HT1080 (cell line): ENCODE data around the gene C4orf50. TPM values are rescaled to one million over a fixed set of nuclear protein-coding genes. Genes with fewer than 3 reads are reported as not detected.
"Not testable (repeated sequence)": the region's sequence is repeated elsewhere in the genome, so short reads cannot be mapped to it uniquely, and the experiment has no call there.

Experiments
- DNase-seq: peaks from one replicate; pipeline ENCODE4 v3.0.0-alpha.2; 2015; ENCODE audit warnings: low read depth
- total RNA-seq: library from RNA; depleted of rRNA; stranded (reverse); fragments of >200 nt; shearing (Covaris generic); gene quantifications from 2 replicates; pipeline ENCODE4 v1.2.3, GENCODE V29; 2014

The C4orf50 gene
- total RNA-seq, 1 experiment from 2014 or later: not detected

DNA sequence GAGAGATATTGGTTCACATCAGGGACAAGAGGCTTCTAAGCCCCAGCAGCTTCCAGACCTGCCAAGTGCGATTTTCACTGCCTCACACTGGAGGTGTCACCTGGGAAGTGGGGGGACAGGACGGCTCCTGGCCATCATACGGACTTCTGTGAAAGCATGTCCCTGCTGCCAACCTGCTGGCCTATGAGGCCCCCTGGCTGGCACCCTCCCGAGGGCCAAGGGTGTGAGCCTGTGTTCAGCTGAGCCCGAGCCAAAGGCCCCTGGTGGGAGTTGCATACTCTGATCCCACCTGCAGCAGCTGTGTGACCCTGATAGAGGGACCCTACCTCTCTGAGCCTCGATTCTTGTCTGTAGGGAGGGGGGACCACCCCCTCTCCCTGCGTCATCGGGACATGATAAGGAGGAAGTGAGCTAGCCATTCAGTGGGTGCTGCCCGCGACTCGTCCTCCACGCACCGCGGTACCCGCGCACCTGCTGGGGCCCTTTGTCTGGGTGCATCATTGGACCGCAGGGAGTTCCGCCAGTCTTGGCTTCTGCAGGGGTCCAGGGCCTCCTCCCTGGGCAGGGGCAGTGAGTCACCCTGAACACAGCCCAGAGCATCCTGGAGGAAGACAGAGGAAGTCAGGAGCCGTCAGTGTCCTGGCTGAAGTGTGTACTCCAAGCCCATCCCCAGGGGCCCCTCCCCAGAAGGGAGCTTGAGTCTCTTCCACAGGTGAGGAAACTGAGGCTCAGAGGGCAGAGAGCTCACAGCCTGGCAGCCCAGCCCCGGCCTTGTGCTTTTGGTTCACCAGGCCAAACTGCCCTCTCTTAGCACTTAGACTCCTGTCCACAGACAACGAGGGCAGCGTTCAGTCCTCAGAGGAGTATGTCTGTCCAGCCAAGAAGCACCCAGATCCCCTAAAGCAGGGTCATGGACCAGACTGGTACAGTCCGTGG lies 24.1 kb downstream of the C4orf50 start:
- peak; percentile 48 for DNase-seq

DNA sequence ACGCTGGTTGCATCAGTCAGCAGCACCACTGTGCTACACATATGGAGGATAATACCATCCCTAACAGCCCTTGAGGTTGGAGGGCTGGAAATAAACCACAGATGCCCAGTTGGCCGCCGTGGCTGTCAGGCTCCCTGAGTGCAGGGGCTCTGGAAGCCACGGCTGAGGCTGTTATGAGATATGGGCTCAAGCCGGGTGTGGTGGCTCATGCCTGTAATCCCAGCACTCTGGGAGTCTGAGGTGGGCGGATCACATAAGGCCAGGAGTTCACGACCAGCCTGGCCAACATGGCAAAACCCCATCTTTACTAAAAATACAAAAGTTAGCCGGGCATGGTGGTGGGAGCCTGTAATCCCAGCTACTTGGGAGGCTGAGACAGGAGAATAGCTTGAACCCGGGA lies 24.9 kb downstream of the C4orf50 start:
- not testable (repeated sequence) for DNase-seq

DNA sequence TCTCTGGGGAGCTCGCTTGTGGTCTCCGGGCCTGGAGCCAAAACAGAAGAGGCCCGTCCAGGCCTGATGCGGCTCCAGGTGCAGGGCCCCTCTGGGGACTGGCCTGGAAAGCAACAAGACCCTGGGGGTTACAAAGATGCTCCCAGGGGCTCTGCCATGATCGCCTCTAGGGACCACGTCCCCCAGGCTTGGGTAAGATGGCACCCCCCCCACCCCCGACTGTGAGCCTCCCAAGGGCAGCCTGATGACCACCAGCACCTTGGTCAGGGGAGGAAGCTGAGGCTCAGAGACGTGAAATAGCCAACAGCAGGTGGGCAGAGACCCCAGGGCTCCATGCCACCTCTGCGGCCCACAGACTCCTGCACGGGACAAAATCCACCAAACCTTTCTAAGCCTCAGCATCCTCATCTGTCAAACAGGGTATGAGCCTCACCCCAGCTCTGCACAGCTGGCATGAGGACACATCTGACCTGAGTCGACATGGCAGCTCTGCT lies 25.4 kb downstream of the C4orf50 start:
- no peak for DNase-seq

DNA sequence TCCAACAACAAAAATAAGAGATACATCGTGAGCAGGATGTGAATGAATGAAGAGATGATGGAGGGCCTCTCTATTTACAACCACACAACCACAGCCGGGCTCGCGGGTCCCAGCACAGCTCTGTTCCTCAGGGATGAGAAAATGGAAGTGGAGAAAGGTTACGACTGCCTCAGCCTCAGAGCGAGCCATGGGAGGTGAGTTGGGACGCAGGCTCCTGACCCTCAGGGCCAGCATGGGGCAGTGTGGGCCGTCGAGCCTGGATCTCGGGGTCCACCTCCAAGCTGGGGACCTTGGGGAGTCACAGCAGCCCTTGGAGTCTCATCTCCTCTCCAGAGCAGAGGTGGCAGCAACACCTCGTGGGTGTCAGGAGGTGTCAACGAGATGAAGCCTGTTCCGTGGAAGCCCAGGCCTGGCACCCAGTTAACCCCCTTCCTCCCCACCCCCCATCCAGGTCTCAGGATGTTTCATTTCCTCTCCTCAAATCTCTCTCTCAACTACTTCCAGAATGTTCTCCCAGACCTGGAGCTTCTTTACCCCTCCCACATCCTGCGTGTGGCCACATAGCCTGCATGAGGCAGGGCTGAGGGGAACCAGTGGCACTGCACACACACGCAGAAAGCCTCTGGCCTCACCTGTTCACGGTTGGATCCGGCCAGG lies 25.9 kb downstream of the C4orf50 start:
- DNase-seq: no peak

DNA sequence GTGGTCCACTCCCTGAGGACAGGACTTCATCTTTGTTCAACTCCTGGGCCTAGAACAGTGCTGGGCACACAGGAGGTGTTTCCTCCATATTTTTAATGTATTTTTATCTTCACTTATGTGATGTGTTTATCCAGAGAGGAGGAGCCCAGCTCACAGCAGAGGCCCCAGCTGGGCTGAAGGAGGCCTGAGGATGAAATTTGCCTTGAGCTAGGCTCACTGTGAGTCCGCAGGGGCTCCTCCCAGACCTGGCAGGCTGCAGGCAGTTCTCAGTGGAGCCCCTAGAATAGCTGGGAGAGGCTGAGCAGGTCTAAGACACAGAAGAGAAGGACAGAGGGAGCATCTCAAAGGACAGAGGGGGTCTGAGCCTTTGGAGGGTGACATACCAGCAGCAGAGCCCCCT lies 26.8 kb downstream of the C4orf50 start:
- DNase-seq: no peak

DNA sequence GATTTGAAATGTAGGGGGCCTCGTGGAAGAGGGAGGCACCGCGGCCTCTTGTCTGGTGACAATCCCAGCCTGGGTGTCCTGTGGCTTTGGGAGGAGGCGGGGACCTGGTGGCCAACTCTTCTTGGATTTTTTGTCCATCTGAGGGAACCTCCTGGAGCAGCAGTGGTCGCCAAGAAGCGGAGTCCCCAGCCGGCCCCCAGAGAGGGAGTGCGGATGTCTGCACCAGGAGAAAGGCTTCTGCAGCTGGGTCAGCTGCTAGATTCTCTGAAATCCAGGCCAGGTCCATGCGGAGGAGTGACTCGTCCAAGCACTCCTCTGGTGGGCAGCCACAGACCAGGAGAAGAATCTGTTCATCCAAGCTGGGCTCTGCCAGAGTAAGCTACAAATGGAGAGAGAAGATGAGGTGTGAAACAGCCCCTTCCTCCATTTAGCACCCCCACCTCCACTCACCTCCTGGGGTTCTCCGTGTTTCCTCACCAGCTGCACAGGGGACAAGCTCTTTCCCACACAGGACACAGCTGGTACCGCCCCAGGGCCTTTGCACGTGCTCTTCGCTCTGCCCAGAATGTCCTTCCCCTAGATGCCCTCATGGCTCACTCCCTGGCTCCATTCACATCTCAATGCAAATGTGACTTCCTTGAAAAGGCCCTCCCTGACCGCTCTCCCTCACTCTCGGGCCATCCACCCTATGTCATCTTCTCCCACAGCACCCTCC lies 27.6 kb downstream of the C4orf50 start:
- no peak for DNase-seq

DNA sequence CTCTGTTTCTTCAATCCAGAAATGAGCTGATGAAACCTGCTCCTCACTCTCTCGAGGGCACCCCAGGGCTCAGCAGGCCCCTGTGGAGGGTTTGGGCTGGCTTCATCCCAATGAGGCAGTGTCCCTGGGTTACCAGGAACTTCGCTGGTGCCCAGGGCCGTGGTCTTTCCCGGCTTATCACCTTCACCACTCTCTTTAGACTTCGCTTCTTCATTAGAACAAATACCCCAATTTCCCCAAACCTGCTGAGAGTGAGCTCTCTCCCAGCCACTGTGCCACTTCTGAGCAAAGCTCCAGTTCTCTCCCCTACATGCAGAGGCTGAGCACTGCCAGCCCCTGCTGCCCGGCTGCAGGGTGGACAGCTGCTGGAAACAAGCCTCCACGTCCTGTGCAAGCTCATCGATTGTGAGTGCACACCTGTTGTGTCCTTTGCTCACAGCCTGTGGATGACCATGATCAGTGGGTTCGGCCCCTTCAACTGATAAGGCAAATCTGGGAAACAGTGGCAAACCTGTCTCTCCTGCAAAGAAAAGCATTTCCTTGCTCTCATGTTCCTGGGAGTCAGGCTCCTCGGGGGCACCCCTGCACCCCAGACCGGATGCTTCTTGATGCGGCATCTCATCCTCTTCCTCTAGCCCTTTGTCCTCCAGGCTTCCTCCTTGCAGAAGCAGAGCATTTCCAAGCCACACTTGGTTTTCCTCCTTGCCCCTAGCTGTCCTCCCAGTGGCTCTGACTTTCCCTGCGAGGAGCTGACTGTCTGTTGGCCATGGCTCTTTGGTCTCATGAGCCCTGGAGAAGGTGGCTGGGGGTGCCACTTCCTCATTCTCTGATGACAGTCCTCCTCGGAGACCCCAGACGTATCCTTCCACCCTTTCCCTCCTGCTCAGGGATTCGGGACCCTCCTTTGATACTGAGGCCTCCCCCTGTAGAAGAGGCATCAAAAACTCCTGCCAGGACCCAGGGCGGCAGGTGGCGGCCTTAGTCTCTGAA lies 28.7 kb downstream of the C4orf50 start:
- DNase-seq: no peak

DNA sequence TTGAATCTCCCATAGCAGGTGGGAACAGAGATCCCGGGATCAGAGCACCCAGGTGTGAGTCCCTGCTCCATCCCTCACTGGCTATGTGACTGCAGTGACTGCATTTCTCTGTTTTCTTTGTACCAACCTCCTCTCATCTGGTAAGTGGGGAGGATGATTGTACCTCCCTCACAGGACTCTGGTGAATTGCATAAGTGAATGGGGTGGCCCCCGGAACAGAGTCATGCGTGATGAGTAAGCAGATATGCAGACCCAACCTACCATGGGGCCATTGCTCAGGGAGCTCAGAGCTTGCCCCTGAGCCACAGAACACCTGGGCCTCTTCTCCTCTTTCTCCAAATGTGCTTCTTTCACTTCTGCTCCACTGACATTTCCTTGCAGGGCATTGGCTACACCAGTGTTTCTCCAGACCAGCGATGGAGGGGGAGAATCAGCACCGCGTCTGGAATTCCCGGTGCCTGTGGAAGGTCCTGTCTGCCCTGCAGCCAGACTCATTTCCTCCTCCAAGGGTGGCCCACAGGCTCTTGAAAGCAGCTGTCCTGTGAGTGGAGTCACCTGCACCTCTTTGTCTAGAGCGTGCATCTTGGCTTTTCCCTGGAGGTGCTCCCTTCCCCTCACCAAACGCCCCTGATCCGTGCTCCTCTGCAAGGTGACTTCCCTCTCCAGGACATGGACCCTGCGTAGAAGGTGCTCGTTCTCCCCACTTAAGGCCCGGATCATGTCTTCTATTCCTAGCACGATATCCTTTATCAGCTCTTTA lies 30.0 kb downstream of the C4orf50 start:
- peak; percentile 67 for DNase-seq

DNA sequence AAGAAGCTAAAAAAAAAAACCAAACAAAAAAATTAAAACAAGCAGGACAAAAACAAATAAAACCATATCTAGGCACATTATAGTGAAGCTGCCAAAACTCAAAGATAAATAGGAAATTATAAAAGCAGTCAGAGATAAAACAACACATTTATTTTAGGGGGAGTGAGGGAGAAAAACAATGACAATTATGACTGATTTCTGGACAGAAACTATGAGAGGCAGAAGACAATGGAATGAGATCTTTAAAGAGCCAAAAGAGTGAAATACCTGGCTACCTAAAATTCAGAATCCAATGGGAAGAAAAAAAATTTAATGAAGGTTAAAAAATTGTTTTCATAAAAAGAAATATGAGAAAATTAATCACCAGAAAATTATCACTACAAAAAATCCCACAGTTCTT lies 33.4 kb downstream of the C4orf50 start:
- DNase-seq: no peak

DNA sequence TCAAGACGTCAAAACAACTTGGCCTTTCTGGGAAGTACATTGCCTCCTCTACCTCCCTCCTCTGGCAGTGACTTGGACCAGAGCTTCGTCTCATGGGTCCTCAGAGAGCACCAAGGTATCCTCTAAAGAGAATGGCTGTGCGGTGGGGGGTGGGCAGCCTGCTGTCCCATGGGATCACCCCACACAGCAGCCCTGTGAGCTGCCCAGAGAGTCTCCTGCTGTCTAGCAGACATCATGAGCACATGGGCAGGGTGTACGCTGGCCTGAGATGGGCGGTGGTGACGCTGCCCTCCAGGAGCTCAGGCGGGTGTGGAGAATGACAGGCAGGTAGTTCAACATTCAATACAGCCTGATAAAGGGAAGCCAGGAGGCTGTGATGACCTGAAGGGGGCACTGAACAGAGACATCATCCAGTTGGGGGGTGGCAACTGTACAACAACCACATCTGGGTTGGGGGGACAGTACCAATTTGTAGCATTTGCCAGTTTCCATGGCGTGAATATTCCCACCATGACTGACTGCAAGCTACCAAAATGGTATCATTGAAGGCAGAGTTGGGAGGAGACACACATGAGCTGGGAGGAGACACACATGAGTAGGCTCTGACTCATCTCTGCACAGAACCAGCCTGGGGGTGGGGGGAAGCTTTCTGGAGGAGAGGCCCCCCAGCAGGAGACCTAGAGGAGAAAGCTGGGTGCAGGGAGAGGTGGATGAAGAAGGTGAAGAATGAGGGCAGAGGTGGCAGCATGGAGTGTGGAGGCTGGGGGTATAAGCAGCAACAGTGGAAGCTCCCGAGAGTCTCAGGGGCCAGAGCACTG lies 35.9 kb downstream of the C4orf50 start:
- no peak for DNase-seq

DNA sequence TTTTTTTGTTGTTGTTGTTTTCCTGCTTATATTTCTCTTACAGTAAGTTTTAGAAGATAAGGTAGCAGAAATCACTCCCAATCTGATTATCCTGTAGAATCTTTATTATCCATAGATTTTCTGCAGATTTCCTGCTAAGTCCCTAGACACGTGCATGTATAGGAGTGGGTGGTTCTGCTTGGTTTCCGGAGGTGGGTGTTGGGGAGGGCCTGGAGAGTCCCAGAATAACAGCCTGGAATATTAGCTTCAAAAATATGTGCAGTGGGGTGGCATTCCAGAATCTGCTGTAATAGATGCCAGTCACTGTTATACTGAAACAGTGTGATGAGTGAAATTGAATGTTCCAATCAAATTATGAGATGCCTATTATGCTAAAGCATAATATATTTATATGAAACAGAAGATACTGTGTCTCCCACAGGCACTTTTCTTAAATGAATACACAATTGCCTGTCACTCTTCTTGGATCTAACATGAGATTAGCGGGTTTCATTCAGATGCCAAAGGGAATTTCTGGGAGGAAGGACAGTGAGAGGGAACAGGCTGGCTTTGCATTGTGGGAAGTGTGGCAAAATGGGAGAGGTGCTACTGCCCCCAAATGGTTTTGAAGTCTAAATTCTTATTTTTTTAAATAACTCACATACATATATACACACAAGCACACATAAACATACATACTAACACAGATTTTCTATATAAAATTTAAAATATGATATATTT lies 37.6 kb downstream of the C4orf50 start:
- DNase-seq: no peak

DNA sequence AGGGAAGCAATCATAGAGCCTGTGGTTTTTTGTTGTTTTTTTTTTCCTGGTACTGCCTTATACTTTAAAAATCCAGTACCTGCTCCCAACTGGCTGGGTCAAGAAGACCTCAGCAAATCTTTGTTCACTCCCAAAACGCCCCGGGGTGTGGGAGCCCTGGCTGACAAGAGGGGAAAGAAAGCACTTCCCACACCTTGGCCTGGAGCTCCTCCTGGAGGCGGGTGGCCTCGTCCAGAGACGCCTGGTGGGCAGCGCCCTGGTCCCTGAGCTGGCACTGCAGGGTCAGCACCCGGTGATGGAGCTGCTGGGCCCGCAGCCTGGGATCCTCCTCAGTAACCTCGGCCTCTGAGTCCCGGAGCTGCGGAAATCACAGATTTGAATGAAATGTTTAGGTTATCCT lies 38.2 kb downstream of the C4orf50 start:
- DNase-seq: peak; percentile 37

DNA sequence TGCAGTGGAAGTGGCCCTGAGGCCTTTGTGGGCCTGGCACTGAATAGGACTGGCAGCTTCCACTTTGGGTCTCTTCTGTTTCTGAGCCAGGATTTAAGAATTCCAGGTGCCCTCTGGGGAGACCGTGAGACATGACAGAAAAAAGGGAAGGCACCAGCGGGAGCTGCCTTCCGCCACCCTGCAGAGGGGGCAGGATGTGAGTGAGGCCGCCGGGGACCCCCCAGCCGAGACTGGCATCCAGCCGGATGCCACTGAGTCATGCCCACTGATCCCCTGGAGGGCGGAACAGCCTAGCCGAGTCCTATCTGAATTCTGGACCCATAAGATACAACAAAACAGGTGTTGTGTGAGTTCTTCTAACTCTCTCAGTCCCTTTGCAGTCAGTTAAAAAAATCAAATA lies 41.3 kb downstream of the C4orf50 start:
- DNase-seq: no peak

DNA sequence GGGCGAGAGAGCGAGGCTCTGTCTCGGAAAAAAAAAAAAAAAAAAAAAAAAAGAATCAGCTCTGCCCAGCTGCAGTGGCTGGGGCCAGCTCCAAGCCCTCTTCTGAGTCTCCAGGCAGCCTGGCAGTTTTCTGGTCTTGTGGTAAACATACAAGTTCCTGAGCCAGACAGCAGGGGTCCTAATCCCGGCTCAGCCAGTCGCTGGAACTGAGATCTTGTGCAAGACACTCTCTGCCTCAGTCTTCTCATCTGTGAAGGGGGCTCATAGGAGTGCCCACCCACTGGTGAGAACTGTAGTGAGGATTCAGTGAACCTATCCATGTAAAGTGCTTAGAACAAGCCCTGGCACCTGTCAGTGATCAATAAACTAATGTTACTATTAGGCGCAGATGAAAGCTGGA lies 41.8 kb downstream of the C4orf50 start:
- no peak for DNase-seq

DNA sequence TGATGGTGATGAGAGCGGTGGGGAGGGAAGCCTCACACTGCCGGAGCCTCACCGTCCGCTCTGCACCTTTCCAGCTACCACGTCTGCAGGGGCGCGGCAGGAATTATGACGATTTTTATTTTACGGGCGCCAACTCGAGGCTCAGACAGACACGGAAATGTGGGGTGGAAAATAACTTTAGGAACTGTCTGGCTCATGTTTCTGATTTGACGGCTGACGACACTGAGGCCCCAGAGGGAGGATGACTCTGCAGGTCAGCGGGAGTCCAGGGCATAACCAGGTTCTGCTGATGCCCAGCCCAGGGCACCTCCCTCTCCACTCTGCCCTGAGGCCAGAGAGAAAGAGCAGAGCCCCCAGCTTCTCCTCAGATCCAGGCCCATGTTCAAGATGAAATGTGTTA lies 43.9 kb downstream of the C4orf50 start:
- no peak for DNase-seq

DNA sequence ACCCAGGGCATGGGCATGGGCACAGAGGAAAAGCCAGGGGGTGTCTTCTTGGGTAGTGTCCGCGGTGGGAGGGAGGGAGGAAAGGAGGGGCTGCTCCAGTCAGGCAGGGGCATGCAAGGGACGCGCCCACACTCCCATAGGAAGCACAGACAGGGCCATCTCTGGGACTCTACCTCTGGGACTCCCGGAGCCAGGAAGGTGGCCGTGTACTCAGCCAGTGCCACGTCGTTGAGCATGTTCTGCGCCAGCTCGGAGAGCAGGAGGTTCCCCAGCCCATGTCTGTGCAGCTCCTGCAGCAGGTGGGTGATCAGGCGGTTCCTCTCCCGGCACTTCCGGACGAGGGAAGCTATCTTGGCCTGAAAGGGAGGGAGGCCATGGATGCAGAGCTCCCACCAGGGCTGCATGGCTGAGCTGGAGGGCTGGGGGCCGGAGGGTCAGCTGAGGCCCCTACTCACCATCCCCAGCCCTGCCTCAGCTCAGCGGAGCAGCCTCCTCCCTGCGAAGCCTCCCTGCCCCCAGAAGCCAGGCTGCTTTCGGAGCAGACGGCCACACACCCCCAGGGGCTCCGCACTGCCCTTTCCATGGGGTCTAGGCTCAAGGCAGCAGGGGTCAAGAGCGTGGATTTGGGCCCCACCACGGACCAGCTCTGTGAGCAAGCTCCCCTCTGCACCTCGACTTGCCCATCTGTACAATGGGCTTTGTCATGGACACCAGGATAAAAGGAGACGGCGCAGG lies 44.6 kb downstream of the C4orf50 start:
- DNase-seq: no peak

DNA sequence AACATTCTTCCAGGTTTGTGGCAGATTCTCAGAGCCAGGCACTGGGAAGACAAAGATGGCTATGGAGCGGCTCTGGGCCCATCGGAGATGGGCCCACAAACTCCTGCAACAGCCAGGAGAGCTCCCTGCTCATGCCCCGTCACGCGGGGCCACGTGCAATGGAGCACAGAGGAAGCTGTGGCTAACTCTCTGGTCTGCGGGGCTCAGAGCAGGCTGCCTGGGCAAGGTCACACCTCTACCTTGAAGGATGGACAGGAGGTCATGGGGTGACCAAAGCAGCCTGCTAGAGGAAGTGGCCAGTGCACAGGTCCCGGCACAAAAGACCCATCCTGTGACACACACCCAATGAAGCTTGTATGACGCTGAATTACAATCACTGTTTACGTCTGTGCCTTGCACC lies 45.2 kb downstream of the C4orf50 start:
- no peak for DNase-seq

DNA sequence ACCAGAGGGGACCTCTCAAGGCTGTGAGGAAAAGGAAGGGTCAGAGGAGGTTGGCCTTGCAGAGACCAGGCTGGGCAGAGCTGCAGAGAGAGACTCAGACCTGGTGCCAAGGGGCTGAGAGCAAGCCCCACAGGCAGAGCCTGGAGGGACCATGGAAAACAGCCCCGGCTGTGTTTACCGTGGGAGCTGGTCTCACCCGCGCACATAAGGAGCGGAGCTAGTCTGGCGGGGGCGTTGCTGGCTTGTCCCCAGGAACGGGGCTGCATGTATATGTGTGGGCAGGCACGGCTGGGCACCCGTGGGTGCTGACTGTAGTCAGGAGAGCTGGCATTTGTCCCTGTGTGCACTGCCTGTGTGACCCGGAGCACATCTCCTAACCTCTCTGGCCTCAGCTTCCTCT lies 45.7 kb downstream of the C4orf50 start:
- no peak for DNase-seq
